Measurements from ENCODE around the gene ENTPD8.
"Not testable (repeated sequence)": the region's sequence is repeated elsewhere in the genome, so short reads cannot be mapped to it uniquely, and the experiment has no call there.

The ENTPD8 gene

GRCh38 chr9:137415451-137415850, 25.7 kb downstream of the ENTPD8 start:
- in situ Hi-C loops (cut with MboI; ENCODE audit: low sequenced_read_pairs), result no loop called here

- in situ Hi-C loops (cut with MboI; ENCODE audit: low sequenced_read_pairs), result no loop called here
These were observed 28.7 kb downstream of the ENTPD8 start for GRCh38 chr9:137412431-137412830.

- in situ Hi-C loops (cut with MboI; ENCODE audit: low sequenced_read_pairs), result no loop called here
These were observed 29.3 kb downstream of the ENTPD8 start for GRCh38 chr9:137411645-137412380.

GRCh38 chr9:137411260-137411644, 29.9 kb downstream of the ENTPD8 start:
- in situ Hi-C loops (cut with MboI; ENCODE audit: low sequenced_read_pairs), result no loop called here

GRCh38 chr9:137410891-137411249, 30.3 kb downstream of the ENTPD8 start:
- in situ Hi-C loops (cut with MboI; ENCODE audit: low sequenced_read_pairs), result no loop called here

- in situ Hi-C loops (cut with MboI; ENCODE audit: low sequenced_read_pairs), result not testable (repeated sequence)
These were observed 30.8 kb downstream of the ENTPD8 start for GRCh38 chr9:137410236-137410890.

- in situ Hi-C loops (cut with MboI; ENCODE audit: low sequenced_read_pairs), result loop anchor here (10.0 kb wide), 1 partner anchor 115 kb away; no protein-coding TSS in a partner anchor
These were observed 31.6 kb downstream of the ENTPD8 start for GRCh38 chr9:137409515-137409914.

- in situ Hi-C loops (cut with MboI; ENCODE audit: low sequenced_read_pairs), result loop anchor here (10.0 kb wide), 1 partner anchor 114 kb away; no protein-coding TSS in a partner anchor
These were observed 32.3 kb downstream of the ENTPD8 start for GRCh38 chr9:137408651-137409405.

- in situ Hi-C loops (cut with MboI; ENCODE audit: low sequenced_read_pairs), result loop anchor here (10.0 kb wide), 1 partner anchor 113 kb away; no protein-coding TSS in a partner anchor
These were observed 33.4 kb downstream of the ENTPD8 start for GRCh38 chr9:137407590-137408300.

GRCh38 chr9:137406876-137407589, 34.1 kb downstream of the ENTPD8 start:
- in situ Hi-C loops (cut with MboI; ENCODE audit: low sequenced_read_pairs), result loop anchor here (10.0 kb wide), 1 partner anchor 112 kb away; no protein-coding TSS in a partner anchor

GRCh38 chr9:137406085-137406760, 34.9 kb downstream of the ENTPD8 start:
- in situ Hi-C loops (cut with MboI; ENCODE audit: low sequenced_read_pairs), result loop anchor here (10.0 kb wide), 1 partner anchor 111 kb away; no protein-coding TSS in a partner anchor

- in situ Hi-C loops (cut with MboI; ENCODE audit: low sequenced_read_pairs), result loop anchor here (10.0 kb wide), 1 partner anchor 111 kb away; no protein-coding TSS in a partner anchor
These were observed 35.5 kb downstream of the ENTPD8 start for GRCh38 chr9:137405677-137406081.

GRCh38 chr9:137404961-137405567, 36.1 kb downstream of the ENTPD8 start:
- in situ Hi-C loops (cut with MboI; ENCODE audit: low sequenced_read_pairs), result loop anchor here (10.0 kb wide), 1 partner anchor 110 kb away; no protein-coding TSS in a partner anchor

- in situ Hi-C loops (cut with MboI; ENCODE audit: low sequenced_read_pairs), result loop anchor here (10.0 kb wide), 1 partner anchor 108 kb away; no protein-coding TSS in a partner anchor
These were observed 37.9 kb downstream of the ENTPD8 start for GRCh38 chr9:137403269-137403668.

GRCh38 chr9:137402746-137403145, 38.4 kb downstream of the ENTPD8 start:
- in situ Hi-C loops (cut with MboI; ENCODE audit: low sequenced_read_pairs), result loop anchor here (10.0 kb wide), 1 partner anchor 108 kb away; no protein-coding TSS in a partner anchor

GRCh38 chr9:137398561-137399468, 42.3 kb downstream of the ENTPD8 start:
- in situ Hi-C loops (cut with MboI; ENCODE audit: low sequenced_read_pairs), result no loop called here

- in situ Hi-C loops (cut with MboI; ENCODE audit: low sequenced_read_pairs), result no loop called here
These were observed 43.3 kb downstream of the ENTPD8 start for GRCh38 chr9:137397675-137398423.

Measured in HL-60/S4 treated with phorbol 12-myristate 13-acetate at 8.2 ng/mL for 4 days and 3 days (cell line).